Measurements from ENCODE around the gene IFNGR2.

DNA sequence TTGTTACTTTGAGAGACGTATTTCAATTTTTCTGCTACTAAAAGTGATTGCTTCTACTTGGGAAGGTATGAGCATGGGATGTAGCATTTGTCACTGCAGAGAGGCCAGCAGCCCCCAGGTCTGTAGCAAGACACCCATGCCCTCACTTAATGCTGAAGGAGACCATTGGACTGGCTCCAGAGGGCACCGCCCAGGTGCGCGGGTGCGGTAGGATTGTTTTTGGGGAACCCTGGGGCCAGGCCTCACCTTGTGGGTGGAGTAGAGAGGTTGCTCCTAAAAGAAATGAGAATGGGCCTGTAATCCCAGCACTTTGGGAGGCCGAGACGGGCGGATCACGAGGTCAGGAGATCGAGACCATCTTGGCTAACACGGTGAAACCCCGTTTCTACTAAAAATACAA is 30.6 kb upstream of the IFNGR2 start:
- no peak for TF ChIP-seq POLR2A (IDR thresholded peaks at IDR 0.05)
- TF ChIP-seq, protein P1, sequence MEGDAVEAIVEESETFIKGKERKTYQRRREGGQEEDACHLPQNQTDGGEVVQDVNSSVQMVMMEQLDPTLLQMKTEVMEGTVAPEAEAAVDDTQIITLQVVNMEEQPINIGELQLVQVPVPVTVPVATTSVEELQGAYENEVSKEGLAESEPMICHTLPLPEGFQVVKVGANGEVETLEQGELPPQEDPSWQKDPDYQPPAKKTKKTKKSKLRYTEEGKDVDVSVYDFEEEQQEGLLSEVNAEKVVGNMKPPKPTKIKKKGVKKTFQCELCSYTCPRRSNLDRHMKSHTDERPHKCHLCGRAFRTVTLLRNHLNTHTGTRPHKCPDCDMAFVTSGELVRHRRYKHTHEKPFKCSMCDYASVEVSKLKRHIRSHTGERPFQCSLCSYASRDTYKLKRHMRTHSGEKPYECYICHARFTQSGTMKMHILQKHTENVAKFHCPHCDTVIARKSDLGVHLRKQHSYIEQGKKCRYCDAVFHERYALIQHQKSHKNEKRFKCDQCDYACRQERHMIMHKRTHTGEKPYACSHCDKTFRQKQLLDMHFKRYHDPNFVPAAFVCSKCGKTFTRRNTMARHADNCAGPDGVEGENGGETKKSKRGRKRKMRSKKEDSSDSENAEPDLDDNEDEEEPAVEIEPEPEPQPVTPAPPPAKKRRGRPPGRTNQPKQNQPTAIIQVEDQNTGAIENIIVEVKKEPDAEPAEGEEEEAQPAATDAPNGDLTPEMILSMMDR (IDR thresholded peaks at IDR 0.05), result no peak
